ENCODE data around the gene CHST13.

CHST13 gene

DNA sequence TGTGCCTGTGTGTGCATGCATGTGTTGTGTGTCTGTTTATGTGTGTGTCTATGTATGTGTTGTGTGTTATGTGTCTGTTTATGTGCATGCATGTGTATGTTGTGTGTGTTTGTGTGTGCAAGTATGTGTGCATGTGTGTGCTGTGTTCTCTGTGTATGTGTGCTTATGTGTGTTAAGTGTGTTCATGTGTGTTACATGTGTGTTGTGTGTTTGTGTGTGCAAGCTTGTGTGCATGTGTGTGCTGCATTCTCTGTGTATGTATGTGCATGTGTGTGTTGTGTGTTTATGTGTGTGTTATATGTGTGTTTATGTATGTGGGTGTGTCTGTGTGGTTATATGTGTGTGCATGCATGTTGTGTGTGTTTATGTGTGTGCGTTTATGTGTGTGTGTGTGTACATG, 21.3 kb upstream of the CHST13 start:
- no peak for DNase-seq (ENCODE audit: insufficient read length, low spot score)
- FAIRE-seq: no peak
- TF ChIP-seq POU2F2 (IDR thresholded peaks at IDR 0.05; ENCODE audit: low read depth, low read length) (no peak), POLR2AphosphoS5 (IDR thresholded peaks at IDR 0.05; ENCODE audit: low read depth, low read length) (no peak), TAF1 (IDR thresholded peaks at IDR 0.05; ENCODE audit: low read depth, low read length) (no peak), SPI1 (IDR thresholded peaks at IDR 0.05; ENCODE audit: low read depth, low read length) (no peak), PAX5 (IDR thresholded peaks at IDR 0.05; ENCODE audit: insufficient read depth, low read length, severe bottlenecking) (no peak), POLR2A (IDR thresholded peaks at IDR 0.05; ENCODE audit: low read depth, low read length) (no peak)

DNA sequence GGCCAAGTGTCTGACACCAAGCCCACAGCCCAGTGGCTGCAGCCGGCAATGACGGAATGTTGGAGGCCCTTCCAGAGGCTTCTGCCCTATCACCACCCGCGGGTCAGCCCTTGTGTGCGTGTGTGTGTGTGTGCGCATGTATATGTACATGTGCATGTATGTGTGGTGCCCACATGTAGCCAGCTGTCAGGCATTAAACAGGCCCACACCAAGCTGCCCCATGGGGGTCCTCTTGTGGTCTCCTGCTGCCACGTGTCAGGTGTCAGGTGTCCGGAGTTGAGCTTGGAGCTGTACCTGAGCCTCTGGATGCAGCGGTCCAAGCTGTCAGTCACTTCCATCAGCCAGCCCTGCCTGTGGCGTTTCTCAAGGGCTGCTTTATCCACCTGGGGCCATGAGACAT, 20.3 kb upstream of the CHST13 start:
- no peak for TF ChIP-seq TAF1 (IDR thresholded peaks at IDR 0.05; ENCODE audit: low read depth, low read length)
- no peak for TF ChIP-seq POLR2AphosphoS5 (IDR thresholded peaks at IDR 0.05; ENCODE audit: low read depth, low read length)
- TF ChIP-seq POU2F2 (IDR thresholded peaks at IDR 0.05; ENCODE audit: low read depth, low read length): no peak
- TF ChIP-seq POLR2A (IDR thresholded peaks at IDR 0.05; ENCODE audit: low read depth, low read length): no peak
- no peak for TF ChIP-seq PAX5 (IDR thresholded peaks at IDR 0.05; ENCODE audit: insufficient read depth, low read length, severe bottlenecking)
- TF ChIP-seq SPI1 (IDR thresholded peaks at IDR 0.05; ENCODE audit: low read depth, low read length): no peak
- FAIRE-seq (no peak), DNase-seq (ENCODE audit: insufficient read length, low spot score) (no peak)

DNA sequence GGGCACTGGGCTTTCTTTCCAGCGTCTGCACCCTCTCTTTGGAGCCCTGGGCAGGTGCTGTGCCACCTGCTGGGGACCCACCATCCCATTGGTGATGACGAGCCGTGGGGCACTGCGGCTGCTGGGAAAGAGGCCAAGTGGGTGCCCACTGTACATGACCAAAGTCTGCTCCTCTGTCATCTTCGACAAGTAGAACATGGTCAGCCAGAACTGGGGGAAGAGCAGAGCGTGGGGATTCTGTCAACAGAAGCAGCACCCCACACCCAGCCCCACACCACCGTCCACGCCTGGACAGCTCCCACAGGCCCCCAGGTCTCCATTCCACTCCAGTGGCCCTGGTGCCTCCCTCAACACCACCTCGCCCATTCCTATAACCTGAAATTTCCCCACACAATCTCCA, 16.1 kb upstream of the CHST13 start:
- TF ChIP-seq POLR2AphosphoS5 (IDR thresholded peaks at IDR 0.05; ENCODE audit: low read depth, low read length) (no peak), TAF1 (IDR thresholded peaks at IDR 0.05; ENCODE audit: low read depth, low read length) (no peak), PAX5 (IDR thresholded peaks at IDR 0.05; ENCODE audit: insufficient read depth, low read length, severe bottlenecking) (no peak), POU2F2 (IDR thresholded peaks at IDR 0.05; ENCODE audit: low read depth, low read length) (no peak), SPI1 (IDR thresholded peaks at IDR 0.05; ENCODE audit: low read depth, low read length) (no peak), POLR2A (IDR thresholded peaks at IDR 0.05; ENCODE audit: low read depth, low read length) (no peak)
- DNase-seq (ENCODE audit: insufficient read length, low spot score) (no peak), FAIRE-seq (no peak)

DNA sequence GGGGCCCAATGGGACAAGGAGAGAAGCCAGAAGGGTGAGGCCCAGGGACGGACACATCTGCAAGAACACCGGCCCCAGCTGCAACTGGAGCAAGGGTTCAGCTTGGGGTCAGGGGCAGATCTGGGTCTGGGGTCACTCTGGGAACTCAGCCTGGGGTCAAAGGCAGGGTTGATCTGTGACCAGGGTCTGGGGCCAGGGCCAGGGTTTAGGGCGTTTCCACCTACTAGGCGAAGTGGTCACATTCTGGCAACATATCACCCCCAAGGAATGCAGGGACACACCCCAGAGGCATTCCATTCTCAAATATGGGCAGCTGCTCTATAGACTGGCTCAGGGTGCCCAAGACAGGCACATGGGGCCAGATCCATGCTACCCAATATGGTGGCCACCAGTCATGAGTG, 15.4 kb upstream of the CHST13 start:
- FAIRE-seq: no peak

DNA sequence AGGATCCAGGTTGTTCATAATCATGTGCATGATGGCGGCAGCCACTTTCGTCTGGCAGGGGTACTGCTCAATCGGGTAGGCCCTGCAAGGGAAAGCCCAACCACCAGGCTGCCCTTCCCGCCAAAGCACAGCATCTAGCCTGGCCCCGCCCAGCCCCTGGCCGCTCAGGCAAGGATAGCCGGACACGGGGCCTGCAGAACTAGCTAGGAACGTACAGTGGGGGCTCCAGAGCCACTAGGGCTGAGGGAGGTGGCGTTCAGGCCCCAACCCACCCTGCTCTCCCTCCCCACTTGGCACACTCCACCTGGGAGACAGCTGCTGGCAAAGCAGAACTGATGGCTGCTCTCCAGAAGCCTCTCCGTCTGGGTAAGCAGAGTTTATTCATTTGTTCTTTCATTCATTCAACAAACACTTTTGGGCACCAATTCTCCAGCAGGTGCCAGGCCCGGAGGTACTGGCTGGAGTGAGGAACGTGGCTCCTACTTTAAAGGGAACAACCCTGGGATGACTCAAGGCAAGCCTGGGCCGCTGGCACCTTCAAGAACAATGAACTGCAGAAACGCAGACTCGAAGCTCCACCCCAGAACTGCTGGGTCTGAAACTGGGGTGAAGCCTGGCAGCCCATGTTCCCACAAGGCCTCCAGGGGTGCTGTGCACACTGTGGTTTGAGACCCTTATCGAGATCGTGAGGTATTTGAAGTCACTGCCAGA, 14.2 kb upstream of the CHST13 start:
- FAIRE-seq: no peak
- TF ChIP-seq POU2F2 (IDR thresholded peaks at IDR 0.05; ENCODE audit: low read depth, low read length) (no peak), TAF1 (IDR thresholded peaks at IDR 0.05; ENCODE audit: low read depth, low read length) (no peak), POLR2AphosphoS5 (IDR thresholded peaks at IDR 0.05; ENCODE audit: low read depth, low read length) (no peak), PAX5 (IDR thresholded peaks at IDR 0.05; ENCODE audit: insufficient read depth, low read length, severe bottlenecking) (no peak), POLR2A (IDR thresholded peaks at IDR 0.05; ENCODE audit: low read depth, low read length) (no peak), SPI1 (IDR thresholded peaks at IDR 0.05; ENCODE audit: low read depth, low read length) (no peak)
- DNase-seq (ENCODE audit: insufficient read length, low spot score): no peak

More for the DNA sequence above, 15.4 kb upstream of the CHST13 start:
- no peak for DNase-seq (ENCODE audit: insufficient read length, low spot score)
- no peak for TF ChIP-seq SPI1 (IDR thresholded peaks at IDR 0.05; ENCODE audit: low read depth, low read length)
- no peak for TF ChIP-seq POLR2A (IDR thresholded peaks at IDR 0.05; ENCODE audit: low read depth, low read length)
- TF ChIP-seq POLR2AphosphoS5 (IDR thresholded peaks at IDR 0.05; ENCODE audit: low read depth, low read length): no peak
- no peak for TF ChIP-seq PAX5 (IDR thresholded peaks at IDR 0.05; ENCODE audit: insufficient read depth, low read length, severe bottlenecking)

DNA sequence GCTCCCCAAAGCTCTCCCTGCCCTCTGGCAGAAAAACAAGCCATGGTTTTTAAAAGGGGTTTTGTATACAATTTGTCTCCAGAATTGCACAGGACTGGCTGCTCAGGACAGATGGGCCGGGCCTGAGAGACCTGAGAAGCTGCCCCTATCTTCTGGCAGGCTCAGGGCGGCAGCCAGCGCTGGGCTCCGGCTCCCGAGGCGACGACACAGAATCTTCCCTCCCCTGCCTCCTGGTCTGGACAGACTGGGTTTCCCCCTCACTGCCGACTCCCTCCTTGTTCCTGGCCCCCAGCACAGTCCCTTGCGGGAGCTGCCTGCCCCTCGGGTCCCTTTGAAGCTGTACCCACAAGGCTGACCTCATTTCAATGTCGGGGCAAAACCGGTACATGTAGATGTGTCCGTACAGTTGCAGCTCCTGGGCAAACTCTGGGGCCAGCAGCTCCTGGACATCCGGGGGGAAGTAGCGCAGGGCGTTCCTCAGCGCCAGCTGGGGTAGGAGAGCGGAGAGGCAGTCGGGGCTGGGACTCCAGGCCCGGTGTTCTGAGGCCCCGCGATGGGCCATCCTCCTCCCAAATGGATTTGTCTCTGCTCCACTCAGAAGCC, 13.5 kb upstream of the CHST13 start:
- TF ChIP-seq TAF1 (IDR thresholded peaks at IDR 0.05; ENCODE audit: low read depth, low read length): no peak
- FAIRE-seq: no peak
- DNase-seq (ENCODE audit: insufficient read length, low spot score): no peak

DNA sequence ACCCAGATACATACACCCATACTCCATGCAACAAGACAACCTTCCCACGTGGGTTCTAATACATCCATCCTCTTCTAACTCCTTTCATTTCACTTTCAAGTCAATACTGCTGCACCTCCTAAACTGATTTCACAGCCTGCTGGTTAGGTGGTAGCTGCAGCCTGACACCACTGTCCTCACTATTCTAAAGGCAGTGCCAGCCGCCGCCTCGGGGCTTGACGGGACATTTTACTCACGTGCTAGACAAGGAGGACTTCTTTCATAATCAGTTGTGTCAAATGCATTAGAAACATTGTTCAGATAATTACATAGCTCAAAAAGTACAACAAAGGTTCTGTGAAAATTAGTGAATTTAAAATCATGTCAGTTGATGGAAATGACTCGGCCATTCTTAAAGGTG, 12.7 kb upstream of the CHST13 start:
- FAIRE-seq (no peak), DNase-seq (ENCODE audit: insufficient read length, low spot score) (no peak)
- no peak for TF ChIP-seq SPI1 (IDR thresholded peaks at IDR 0.05; ENCODE audit: low read depth, low read length)
- no peak for TF ChIP-seq POLR2A (IDR thresholded peaks at IDR 0.05; ENCODE audit: low read depth, low read length)
- no peak for TF ChIP-seq TAF1 (IDR thresholded peaks at IDR 0.05; ENCODE audit: low read depth, low read length)
- no peak for TF ChIP-seq POU2F2 (IDR thresholded peaks at IDR 0.05; ENCODE audit: low read depth, low read length)
- no peak for TF ChIP-seq POLR2AphosphoS5 (IDR thresholded peaks at IDR 0.05; ENCODE audit: low read depth, low read length)
- TF ChIP-seq PAX5 (IDR thresholded peaks at IDR 0.05; ENCODE audit: insufficient read depth, low read length, severe bottlenecking): no peak

DNA sequence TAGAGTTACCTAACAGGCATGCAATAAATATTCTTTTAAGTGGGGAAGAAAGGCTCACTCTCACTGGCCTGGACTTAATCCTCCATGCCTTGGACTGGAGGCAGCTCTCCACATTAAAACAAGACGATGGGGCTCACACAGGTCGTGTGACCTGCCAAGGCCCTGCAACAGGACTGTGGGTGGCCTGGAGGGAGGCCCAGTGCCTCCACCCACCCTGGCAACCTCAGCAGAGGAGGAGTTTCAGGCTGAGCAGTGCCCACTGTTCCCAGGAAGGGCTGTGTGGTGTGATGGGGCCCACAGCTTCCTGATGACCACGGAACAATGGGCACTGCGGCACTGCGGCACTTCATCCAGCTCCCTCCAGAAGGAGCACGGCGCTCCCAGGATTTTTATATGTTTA, 11.9 kb upstream of the CHST13 start:
- no peak for TF ChIP-seq POU2F2 (IDR thresholded peaks at IDR 0.05; ENCODE audit: low read depth, low read length)
- TF ChIP-seq POLR2A (IDR thresholded peaks at IDR 0.05; ENCODE audit: low read depth, low read length): no peak
- no peak for TF ChIP-seq PAX5 (IDR thresholded peaks at IDR 0.05; ENCODE audit: insufficient read depth, low read length, severe bottlenecking)
- no peak for TF ChIP-seq POLR2AphosphoS5 (IDR thresholded peaks at IDR 0.05; ENCODE audit: low read depth, low read length)
- TF ChIP-seq SPI1 (IDR thresholded peaks at IDR 0.05; ENCODE audit: low read depth, low read length): no peak
- TF ChIP-seq TAF1 (IDR thresholded peaks at IDR 0.05; ENCODE audit: low read depth, low read length): no peak
- DNase-seq (ENCODE audit: insufficient read length, low spot score) (no peak), FAIRE-seq (no peak)

DNA sequence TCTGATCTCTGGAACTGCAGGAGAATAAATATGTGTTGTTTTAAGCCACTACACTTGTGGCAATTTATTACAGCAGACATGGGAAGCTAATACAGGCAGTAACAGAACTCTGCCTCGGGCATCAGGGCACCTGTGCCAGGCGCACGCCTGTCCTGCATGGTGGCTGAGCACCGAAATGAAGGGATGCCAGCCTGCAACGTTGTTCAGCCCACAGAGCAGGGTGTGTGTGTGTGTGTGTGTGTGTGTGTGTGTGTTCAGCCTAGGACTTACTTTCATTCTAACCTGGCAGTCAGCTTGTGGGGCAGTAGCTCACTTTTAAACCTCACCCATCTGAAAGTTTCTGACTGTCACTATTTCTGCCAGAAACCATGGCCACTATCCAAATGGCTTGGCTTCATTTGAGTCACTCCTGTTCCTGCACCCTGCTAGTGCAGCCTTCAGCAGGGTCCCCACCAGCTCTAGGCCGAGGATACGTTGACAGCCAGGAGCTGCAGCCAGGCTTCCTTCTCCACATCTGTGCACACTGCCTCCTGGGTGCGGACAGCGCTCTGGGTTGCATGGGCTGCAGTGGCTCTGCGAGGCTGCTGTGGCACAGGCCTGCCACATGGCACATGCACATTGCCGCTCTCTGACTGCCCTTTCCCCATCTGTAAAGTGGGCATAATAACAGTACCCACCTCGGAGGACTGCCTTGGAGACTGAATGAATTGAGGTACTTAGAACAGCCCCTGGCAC, 10.9 kb upstream of the CHST13 start:
- FAIRE-seq: no peak
- TF ChIP-seq SPI1 (IDR thresholded peaks at IDR 0.05; ENCODE audit: low read depth, low read length) (no peak), POU2F2 (IDR thresholded peaks at IDR 0.05; ENCODE audit: low read depth, low read length) (no peak), PAX5 (IDR thresholded peaks at IDR 0.05; ENCODE audit: insufficient read depth, low read length, severe bottlenecking) (no peak), TAF1 (IDR thresholded peaks at IDR 0.05; ENCODE audit: low read depth, low read length) (no peak), POLR2A (IDR thresholded peaks at IDR 0.05; ENCODE audit: low read depth, low read length) (no peak), POLR2AphosphoS5 (IDR thresholded peaks at IDR 0.05; ENCODE audit: low read depth, low read length) (no peak)
- DNase-seq (ENCODE audit: insufficient read length, low spot score): no peak
